C4-2B (cell line): ENCODE data around the gene HOXC13.

ENCODE experiments used
- H3K27ac ChIP-seq: fragments of 450-650 bp; 2 replicates; pipeline ENCODE4 v1.5.1; 2017
- CTCF ChIP-seq: fragments of 450-650 bp; conservative IDR thresholded peaks from 2 replicates; pipeline ENCODE4 v1.5.1; 2017; ENCODE audit warnings: mild to moderate bottlenecking
- ZFX ChIP-seq: fragments of 450-650 bp; IDR thresholded peaks from 2 replicates; pipeline ENCODE4 v1.6.1; 2017

Gene HOXC13

GRCh38 chr12:53941187-53941586, 2.6 kb downstream of the HOXC13 start:
- H3K27ac ChIP-seq: no peak overlapping the region
- TF ChIP-seq ZFX (no peak), CTCF (no peak)

GRCh38 chr12:53941750-53942149, 3.1 kb downstream of the HOXC13 start:
- H3K27ac ChIP-seq: no peak overlapping the region
- TF ChIP-seq ZFX (no peak), CTCF (no peak)

GRCh38 chr12:53942467-53942997, 3.9 kb downstream of the HOXC13 start:
- TF ChIP-seq ZFX (no peak), CTCF (no peak)
- no peak overlapping the region for H3K27ac ChIP-seq

GRCh38 chr12:53944209-53944608, 5.6 kb downstream of the HOXC13 start:
- TF ChIP-seq CTCF (no peak), ZFX (no peak)
- H3K27ac ChIP-seq: no peak overlapping the region

- no peak overlapping the region for H3K27ac ChIP-seq
- TF ChIP-seq CTCF (no peak), ZFX (no peak)
Measured at GRCh38 chr12:53944907-53945847, 6.5 kb downstream of the HOXC13 start.

GRCh38 chr12:53947743-53948142, 9.1 kb downstream of the HOXC13 start:
- TF ChIP-seq ZFX (no peak), CTCF (no peak)
- H3K27ac ChIP-seq: no peak overlapping the region
